CD4-positive, alpha-beta T cell treated with Interferon alpha-2 for 1 hour (primary cell): Measurements from ENCODE around the gene ARHGAP31.
"Not testable (repeated sequence)": the region's sequence is repeated elsewhere in the genome, so short reads cannot be mapped to it uniquely, and the experiment has no call there.

ENCODE experiments used
- DNase-seq, 2 donors: peaks; one replicate each; pipeline ENCODE4 v3.0.0-alpha.2; 2020 to 2022

Gene ARHGAP31

GRCh38 chr3:119294696-119295671 lies 801 bp downstream of the ARHGAP31 start:
- peak; percentile 47 to 61 for DNase-seq

GRCh38 chr3:119295816-119296726 lies 1.9 kb downstream of the ARHGAP31 start:
- DNase-seq, result no peak

GRCh38 chr3:119296727-119297122 lies 2.5 kb downstream of the ARHGAP31 start:
- DNase-seq, result no peak

DNA sequence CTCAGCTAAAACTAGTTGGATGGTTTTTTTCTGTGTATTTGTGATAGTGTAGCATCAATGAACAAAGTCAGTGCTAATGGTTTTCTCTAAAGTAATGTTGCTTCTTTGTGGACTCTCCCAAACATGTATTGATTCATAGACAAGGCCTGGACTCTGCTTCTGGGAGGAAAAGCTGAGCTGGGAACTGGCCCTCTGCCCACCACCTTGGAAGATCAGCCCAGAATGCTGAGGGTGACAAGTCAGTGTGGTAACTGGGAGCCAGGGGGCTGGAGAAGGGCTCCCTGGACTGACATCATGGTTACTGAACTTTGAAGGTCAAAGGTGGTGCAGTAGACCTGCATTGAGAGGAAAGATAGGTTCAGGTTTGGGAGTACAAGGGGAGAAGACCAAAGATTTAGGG lies 3.0 kb downstream of the ARHGAP31 start:
- no peak for DNase-seq

- no peak for DNase-seq
These were observed 4.4 kb downstream of the ARHGAP31 start for GRCh38 chr3:119298565-119298941.

DNA sequence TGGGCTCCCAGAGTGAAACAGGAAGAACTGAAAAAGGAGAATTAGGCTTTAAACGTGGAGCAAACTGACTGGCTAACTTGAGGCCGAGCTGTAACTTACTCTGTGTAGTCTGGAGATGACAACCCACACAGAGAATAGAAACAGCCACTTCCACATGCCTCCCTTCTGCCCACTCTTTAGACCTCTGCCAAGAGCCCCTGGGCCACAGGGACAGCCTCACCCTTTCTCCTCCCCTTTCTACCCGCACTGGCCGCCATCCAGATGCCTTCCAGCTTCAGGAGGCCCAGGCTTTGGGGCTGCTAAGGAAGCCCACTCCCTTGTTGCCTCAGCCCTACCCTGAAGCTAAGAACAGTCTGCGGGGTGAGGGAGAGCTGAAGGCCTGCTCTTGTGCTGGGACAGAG lies 6.8 kb downstream of the ARHGAP31 start:
- peak in 1 of 2 donors; percentile 13 for DNase-seq

DNA sequence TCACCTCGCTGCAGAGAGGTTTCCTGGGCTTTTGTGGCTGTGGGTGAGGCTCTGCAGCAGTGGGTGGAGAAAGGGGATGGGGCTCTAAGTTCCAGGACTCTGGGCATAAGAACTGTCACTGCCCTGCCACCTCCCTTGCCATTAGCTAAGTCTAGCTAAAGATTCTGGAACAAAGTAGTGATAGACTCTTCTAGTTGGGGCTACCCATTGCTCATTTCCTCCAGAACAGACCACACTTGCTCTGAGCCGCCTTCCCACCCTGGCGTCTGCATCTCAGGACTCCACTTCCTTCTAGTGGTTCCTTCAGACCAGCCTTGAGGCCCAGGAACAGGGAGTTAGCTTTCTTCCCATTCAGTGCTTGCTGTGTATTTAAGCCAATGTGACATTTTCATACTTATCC lies 7.5 kb downstream of the ARHGAP31 start:
- peak in 1 of 2 donors; percentile 11 for DNase-seq

- DNase-seq, result no peak
These were observed 8.7 kb downstream of the ARHGAP31 start for GRCh38 chr3:119302697-119303551.

DNA sequence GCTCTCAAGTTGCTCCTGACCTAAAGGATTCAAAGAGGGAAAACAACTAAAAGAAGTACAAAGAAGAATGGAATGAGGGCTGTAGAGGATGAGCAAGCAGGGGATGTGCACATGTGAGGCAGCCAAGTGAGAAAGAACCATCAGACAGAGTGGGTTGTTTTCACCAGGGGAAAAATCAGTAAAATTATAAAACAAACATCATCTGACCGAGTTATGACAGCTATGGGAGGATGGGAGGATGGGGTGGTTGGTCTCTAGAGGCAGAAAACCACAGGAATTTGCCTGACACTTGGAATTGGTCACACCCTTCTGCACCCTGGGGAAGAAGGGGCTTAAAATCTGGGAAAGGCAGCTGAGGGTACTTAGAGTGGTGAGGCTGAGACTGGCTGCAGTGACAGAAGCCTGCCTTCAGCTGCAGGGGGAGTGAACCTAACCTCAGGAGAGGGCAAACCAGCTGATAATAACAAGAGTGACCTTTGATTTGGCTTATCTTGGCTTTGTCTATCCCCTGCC lies 10.1 kb downstream of the ARHGAP31 start:
- no peak for DNase-seq

DNA sequence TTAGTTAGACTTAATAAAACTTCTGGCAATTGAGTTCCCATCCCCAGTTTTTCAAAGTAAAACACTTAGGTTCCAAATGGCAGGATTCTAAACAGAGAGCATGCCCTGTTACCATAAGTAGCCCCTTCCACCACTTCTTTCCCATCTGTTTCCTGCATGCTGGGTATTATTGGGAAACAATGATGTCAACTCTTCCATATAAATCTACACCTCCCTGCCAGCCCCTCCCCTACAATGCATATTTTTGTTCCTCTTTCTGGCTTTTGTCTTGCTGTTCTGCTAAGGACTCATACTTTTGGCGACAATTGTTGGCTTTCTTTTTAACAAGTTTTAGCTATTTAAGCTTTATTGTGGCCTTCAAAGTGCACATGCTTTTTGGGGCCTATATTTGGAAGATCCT lies 11.1 kb downstream of the ARHGAP31 start:
- no peak for DNase-seq

DNA sequence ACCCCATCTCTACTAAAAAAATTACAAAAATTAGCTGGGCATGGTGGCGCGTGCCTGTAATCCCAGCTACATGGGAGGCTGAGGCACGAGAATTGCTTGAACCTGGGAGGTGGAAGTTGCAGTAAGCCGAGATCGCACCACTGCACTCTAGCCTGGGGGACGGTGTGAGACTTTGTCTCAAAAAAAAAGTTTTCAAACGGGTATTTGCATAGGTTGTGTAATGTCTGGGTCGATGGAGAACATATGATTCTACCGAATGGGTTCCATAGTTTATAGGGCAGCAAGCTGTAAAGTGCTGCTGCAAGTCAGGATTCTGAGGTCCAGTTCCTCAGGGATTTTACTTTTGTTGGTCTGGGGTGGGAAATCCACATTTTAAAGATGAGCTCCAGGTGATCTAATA lies 12.2 kb downstream of the ARHGAP31 start:
- DNase-seq, result not testable (repeated sequence)

DNA sequence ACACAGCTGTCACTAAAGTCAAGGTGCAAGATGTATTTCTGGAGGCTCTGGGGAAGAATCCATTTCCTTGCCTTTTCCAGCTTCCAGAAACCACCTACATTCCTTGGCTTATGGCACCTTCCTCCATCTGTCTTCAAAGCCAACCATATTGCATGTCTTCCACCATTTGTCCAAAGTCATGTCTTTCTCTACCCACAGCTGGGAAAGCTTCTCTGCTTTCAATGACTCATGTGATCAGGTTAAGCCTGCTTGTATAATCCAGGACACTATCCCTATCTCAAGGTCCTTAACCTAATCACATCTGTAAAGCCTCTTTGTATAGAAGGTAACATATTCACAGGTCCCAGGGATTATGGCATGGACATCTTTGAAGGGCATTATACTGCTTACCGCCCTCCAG lies 14.2 kb downstream of the ARHGAP31 start:
- DNase-seq, result no peak

DNA sequence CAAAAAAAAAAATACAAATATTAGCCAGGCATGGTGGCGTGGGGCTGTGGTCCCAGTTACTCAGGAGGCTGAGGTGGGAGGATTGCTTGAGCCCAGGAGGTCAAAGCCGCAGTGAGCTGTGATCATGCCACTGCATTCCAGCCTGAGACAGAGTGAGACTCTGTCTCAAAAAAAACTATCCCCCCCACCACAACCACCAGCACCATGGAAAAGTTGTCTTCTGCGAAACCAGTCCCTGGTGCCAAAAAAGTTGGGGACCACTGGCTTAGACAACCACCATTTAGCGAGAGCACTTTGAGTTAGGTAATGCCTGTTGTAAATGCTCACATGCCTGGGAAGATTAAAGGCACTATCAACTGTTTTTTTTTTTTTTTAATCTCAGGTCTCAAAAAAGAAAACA lies 15.4 kb downstream of the ARHGAP31 start:
- no peak for DNase-seq

- no peak for DNase-seq
These were observed 15.9 kb downstream of the ARHGAP31 start for GRCh38 chr3:119310071-119310470.

- no peak for DNase-seq
These were observed 17.1 kb downstream of the ARHGAP31 start for GRCh38 chr3:119311081-119311925.

GRCh38 chr3:119313461-119313860 lies 19.3 kb downstream of the ARHGAP31 start:
- no peak for DNase-seq

DNA sequence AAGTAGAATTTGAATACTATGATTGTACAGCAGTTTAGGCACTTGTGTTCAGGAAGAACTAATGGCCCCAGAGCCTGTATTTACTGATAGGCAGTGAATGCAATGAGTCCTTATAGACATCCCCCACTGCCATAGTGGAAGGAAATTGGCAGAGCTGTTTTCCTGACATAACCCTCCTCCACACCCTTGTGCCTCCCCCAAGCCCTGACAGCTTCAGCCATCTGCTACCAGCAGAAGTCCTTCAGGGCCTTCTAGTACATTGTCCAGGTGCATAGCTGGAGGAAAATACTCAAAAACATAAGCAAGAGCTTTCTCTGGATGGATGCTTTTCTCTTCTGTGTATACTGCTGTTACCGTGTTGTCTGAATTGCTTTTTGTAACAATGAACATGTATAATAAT lies 20.6 kb downstream of the ARHGAP31 start:
- DNase-seq, result no peak

DNA sequence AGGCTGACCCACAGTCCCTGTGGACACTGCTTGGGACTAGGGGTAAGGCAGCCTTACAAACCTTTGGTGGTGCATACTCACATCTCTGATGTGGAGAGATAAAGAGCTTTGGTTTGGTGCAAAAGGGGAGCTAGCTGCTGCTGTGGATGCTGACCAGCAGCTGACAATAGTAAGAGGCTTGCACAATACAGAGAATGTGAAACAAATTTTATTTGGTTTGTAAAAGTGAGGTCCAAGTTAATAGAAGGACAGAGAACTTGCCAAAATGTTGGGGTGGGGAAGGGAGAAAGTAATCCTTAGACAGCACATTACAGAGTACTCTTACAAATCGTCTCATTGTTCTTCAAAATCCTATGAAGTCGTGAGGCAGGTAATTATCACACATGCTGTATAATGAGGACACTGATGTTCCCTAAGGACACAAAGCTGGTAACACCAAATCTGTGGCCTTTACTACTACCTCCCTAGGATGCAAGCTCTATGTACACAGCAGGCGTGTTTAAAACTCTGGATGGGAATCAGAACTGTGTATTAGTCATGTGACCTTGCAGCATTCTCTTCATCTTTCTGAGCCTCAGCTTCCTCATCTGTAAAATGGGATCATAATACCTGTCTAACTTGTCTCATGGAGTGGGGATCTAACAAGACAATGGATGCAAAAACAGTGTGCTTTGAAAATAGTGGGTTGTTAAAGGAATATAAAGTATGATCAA lies 21.6 kb downstream of the ARHGAP31 start:
- DNase-seq, result no peak

DNA sequence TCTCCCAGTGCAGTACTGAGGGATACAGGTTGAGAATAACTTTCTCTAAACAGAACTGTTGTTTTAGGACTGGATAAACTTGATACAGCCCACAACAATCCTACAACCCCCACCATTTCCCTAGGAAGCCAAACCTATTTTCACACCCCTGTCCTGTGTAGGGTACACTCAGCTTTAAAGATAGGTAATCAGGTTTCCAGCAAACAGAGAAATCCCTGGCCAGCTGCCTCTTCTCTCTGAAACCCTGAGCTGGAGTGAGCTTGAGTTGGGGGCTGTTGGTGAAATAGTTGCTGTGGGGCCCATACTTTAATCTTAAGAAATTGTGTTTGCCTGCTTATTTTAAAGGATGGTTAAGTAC lies 22.1 kb downstream of the ARHGAP31 start:
- no peak for DNase-seq

- no peak for DNase-seq
These were observed 24.7 kb downstream of the ARHGAP31 start for GRCh38 chr3:119318876-119319275.

- DNase-seq, result no peak
These were observed 25.1 kb downstream of the ARHGAP31 start for GRCh38 chr3:119319311-119319710.
